ENCODE measurements around the gene CBFA2T2. TPM values are rescaled to one million over a fixed set of nuclear protein-coding genes. Genes with fewer than 3 reads are reported as not detected.

Gene CBFA2T2
- total and polyA plus RNA-seq, 10 of the 15 experiments (the other 5 are each of a cell fraction or from before 2014, with no cell fraction given), result 0.61 to 8.6 (median 5.5) TPM

GRCh38 chr20:33657704-33658095, 167.8 kb downstream of the CBFA2T2 start:
- DNase-seq (ENCODE audit: low read depth, low spot score) (no peak), FAIRE-seq (no peak), ATAC-seq (no peak)
- BruUV-seq (replicated peaks), result no TSS peak
- WGBS (ENCODE audit: insufficient coverage, insufficient replicate concordance, low lambda C conversion rate, missing lambda C conversion rate), result 95% methylated on average over 11 of the region's 12 CpGs
- CTCF ChIA-PET, result no interaction called here
- Histone ChIP-seq H3K4me1 (ENCODE audit: control insufficient read depth, insufficient read depth, low read length) (peaks cover 11% of the 10 kb centered on the region), H3K9me3 (replicated peaks; ENCODE audit: control insufficient read depth, insufficient read depth, low read length) (no peaks in the 10 kb centered on the region), H3K4me2 (ENCODE audit: control insufficient read depth, insufficient read depth) (no peak overlapping the region), H2AFZ (ENCODE audit: control insufficient read depth, low read depth, low read length) (no peak overlapping the region), H3K27ac (ENCODE audit: control insufficient read depth, insufficient read depth) (no peak overlapping the region), H3K27me3 (replicated peaks in 1 of 2; ENCODE audit: control insufficient read depth in 2 of 2, insufficient read depth in 2 of 2, low read length in 1 of 2) (peaks cover 0 to 2% of the 10 kb centered on the region in 2 experiments; a peak in 1 of 4 replicates), H3K4me3 (no peak overlapping the region), H3K9ac (ENCODE audit: control insufficient read depth, insufficient read depth, low read length) (no peak overlapping the region), H4K20me1 (ENCODE audit: control insufficient read depth, insufficient read depth) (no peaks in the 10 kb centered on the region), H3K36me3 (ENCODE audit: control insufficient read depth in 2 of 2, insufficient read depth in 2 of 2, low read length in 1 of 2) (no peaks in the 10 kb centered on the region), H3K79me2 (ENCODE audit: control insufficient read depth, insufficient read depth, low read length) (no peaks in the 10 kb centered on the region)
- RAD21 ChIA-PET (ENCODE audit: unreplicated experiment), result no interaction called here
- POLR2A ChIA-PET, result no interaction called here
- in situ Hi-C loops (cut with MboI), result no loop called here
- intact Hi-C loops (cut with micrococcal nuclease; ENCODE audit: unreplicated experiment), result no loop called here
- TF ChIP-seq BRCA1 (IDR thresholded peaks at IDR 0.05; ENCODE audit: low read depth, low read length) (no peak), KLF5 (IDR thresholded peaks at IDR 0.05; ENCODE audit: partially characterized antibody) (no peak), SREBF2 (IDR thresholded peaks at IDR 0.05; ENCODE audit: low read length) (no peak), BCL11A (IDR thresholded peaks at IDR 0.05; ENCODE audit: low read depth, low read length) (no peak), BHLHE40 (IDR thresholded peaks at IDR 0.05; ENCODE audit: borderline replicate concordance in 1 of 2, low read depth in 2 of 2, low read length in 1 of 2) (no peak), NBN (IDR thresholded peaks at IDR 0.05) (no peak), ATF3 (IDR thresholded peaks at IDR 0.05; ENCODE audit: borderline replicate concordance, extremely low read depth, low read depth, low read length) (no peak), TBL1XR1 (IDR thresholded peaks at IDR 0.05; ENCODE audit: low read depth, low read length) (no peak), USF2 (IDR thresholded peaks at IDR 0.05; ENCODE audit: borderline replicate concordance, low read depth, low read length) (no peak), YY1 (IDR thresholded peaks at IDR 0.05; ENCODE audit: low read depth, low read length) (no peak), TCF12 (IDR thresholded peaks at IDR 0.05; ENCODE audit: low read depth, low read length) (no peak), EED (IDR thresholded peaks at IDR 0.05; ENCODE audit: low read depth) (no peak), ATF2 (IDR thresholded peaks at IDR 0.05; ENCODE audit: low read length) (no peak), CHD1 (IDR thresholded peaks at IDR 0.05; ENCODE audit: low read depth, low read length) (no peak), TAF1 (IDR thresholded peaks at IDR 0.05; ENCODE audit: borderline replicate concordance, low read depth, low read length) (no peak), ZBTB4 (CRISPR knock-in tag; IDR thresholded peaks at IDR 0.05) (no peak)
- SMC1A ChIA-PET (ENCODE audit: uncharacterized antibody, unreplicated experiment), result no interaction called here
